ENCODE results near the gene MICU1. TPM values are rescaled to one million over a fixed set of nuclear protein-coding genes. Genes with fewer than 3 reads are reported as not detected.

MICU1 gene
- total and polyA plus RNA-seq, 10 of the 15 experiments (the other 5 are each of a cell fraction or from before 2014, with no cell fraction given): 18.2 to 36.4 (median 22.2) TPM

DNA sequence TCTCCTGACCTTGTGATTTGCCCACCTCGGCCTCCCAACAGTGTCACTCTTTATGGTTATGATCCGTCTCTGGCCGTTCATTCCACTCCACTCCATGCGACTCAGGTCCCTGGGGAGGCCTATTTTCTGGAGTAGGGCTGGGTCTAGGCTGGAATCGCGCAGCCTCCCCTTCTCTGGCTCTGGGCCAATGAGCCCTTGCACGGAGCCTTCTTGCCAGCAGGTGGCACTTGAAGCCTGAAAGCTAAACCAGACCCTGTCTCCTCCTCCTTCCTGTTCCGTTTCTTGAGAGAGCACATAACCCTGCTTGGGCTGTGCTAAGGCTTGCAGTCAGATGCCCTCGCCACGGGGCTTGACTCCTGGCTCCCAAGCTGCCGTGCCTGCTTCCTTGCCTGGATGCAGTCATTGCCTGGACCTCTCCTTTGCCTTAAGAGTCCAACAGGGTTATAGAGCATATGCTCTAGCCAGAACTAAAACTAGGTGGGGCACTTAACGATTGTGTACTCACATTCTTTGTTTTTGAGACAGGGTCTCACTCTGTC lies 261.6 kb downstream of the MICU1 start (continued):
- TF ChIP-seq, protein P1, sequence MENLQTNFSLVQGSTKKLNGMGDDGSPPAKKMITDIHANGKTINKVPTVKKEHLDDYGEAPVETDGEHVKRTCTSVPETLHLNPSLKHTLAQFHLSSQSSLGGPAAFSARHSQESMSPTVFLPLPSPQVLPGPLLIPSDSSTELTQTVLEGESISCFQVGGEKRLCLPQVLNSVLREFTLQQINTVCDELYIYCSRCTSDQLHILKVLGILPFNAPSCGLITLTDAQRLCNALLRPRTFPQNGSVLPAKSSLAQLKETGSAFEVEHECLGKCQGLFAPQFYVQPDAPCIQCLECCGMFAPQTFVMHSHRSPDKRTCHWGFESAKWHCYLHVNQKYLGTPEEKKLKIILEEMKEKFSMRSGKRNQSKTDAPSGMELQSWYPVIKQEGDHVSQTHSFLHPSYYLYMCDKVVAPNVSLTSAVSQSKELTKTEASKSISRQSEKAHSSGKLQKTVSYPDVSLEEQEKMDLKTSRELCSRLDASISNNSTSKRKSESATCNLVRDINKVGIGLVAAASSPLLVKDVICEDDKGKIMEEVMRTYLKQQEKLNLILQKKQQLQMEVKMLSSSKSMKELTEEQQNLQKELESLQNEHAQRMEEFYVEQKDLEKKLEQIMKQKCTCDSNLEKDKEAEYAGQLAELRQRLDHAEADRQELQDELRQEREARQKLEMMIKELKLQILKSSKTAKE (IDR thresholded peaks at IDR 0.05; ENCODE audit: low read depth, poor library complexity, severe bottlenecking): peak; percentile 78
- peak; percentile 80 for TF ChIP-seq YY1 (IDR thresholded peaks at IDR 0.05; ENCODE audit: low read depth, low read length)
- no peak for TF ChIP-seq CHD1 (IDR thresholded peaks at IDR 0.05; ENCODE audit: low read depth, low read length)
- TF ChIP-seq MTA3 (IDR thresholded peaks at IDR 0.05; ENCODE audit: borderline replicate concordance, low read length): no peak
- peak; percentile 98 for TF ChIP-seq SMAD1 (IDR thresholded peaks at IDR 0.05; ENCODE audit: low read depth, partially characterized antibody)
- TF ChIP-seq HDAC6 (IDR thresholded peaks at IDR 0.05; ENCODE audit: unreplicated experiment): no peak
- no peak for TF ChIP-seq SUPT20H (IDR thresholded peaks at IDR 0.05; ENCODE audit: borderline replicate concordance, control insufficient read depth, low read depth, low read length)
- TF ChIP-seq STAT3 (IDR thresholded peaks at IDR 0.05; ENCODE audit: low read depth, low read length): no peak
- no peak for TF ChIP-seq TARDBP (IDR thresholded peaks at IDR 0.05; ENCODE audit: borderline replicate concordance)
- TF ChIP-seq TCF12 (IDR thresholded peaks at IDR 0.05; ENCODE audit: low read depth, low read length): no peak
- TF ChIP-seq TAF1 (IDR thresholded peaks at IDR 0.05; ENCODE audit: borderline replicate concordance, low read depth, low read length): 0 out of 2 replicates have a peak, but pooled peaks have one; percentile 35
- peak; percentile 18 to 44; a peak in 1 of 4 replicates for TF ChIP-seq BHLHE40 (IDR thresholded peaks at IDR 0.05; ENCODE audit: borderline replicate concordance in 1 of 2, low read depth in 2 of 2, low read length in 1 of 2)
- TF ChIP-seq ZBED1 (IDR thresholded peaks at IDR 0.05; ENCODE audit: borderline replicate concordance): no peak
- TF ChIP-seq, protein P2, sequence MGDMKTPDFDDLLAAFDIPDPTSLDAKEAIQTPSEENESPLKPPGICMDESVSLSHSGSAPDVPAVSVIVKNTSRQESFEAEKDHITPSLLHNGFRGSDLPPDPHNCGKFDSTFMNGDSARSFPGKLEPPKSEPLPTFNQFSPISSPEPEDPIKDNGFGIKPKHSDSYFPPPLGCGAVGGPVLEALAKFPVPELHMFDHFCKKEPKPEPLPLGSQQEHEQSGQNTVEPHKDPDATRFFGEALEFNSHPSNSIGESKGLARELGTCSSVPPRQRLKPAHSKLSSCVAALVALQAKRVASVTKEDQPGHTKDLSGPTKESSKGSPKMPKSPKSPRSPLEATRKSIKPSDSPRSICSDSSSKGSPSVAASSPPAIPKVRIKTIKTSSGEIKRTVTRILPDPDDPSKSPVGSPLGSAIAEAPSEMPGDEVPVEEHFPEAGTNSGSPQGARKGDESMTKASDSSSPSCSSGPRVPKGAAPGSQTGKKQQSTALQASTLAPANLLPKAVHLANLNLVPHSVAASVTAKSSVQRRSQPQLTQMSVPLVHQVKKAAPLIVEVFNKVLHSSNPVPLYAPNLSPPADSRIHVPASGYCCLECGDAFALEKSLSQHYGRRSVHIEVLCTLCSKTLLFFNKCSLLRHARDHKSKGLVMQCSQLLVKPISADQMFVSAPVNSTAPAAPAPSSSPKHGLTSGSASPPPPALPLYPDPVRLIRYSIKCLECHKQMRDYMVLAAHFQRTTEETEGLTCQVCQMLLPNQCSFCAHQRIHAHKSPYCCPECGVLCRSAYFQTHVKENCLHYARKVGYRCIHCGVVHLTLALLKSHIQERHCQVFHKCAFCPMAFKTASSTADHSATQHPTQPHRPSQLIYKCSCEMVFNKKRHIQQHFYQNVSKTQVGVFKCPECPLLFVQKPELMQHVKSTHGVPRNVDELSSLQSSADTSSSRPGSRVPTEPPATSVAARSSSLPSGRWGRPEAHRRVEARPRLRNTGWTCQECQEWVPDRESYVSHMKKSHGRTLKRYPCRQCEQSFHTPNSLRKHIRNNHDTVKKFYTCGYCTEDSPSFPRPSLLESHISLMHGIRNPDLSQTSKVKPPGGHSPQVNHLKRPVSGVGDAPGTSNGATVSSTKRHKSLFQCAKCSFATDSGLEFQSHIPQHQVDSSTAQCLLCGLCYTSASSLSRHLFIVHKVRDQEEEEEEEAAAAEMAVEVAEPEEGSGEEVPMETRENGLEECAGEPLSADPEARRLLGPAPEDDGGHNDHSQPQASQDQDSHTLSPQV (IDR thresholded peaks at IDR 0.05): peak; percentile 80
- no peak for TF ChIP-seq PAX8 (IDR thresholded peaks at IDR 0.05)
- 0 out of 2 replicates have a peak, but pooled peaks have one; percentile 18 for TF ChIP-seq ZNF207 (IDR thresholded peaks at IDR 0.05; ENCODE audit: borderline replicate concordance)

Measured in GM12878 (cell line).